ENCODE measurements around the gene IGFLR1.

GRCh38 chr19:35715355-35715809 lies 26.9 kb downstream of the IGFLR1 start:
- TF ChIP-seq CTCF (IDR thresholded peaks at IDR 0.05) (no peak), EZH2phosphoT487 (IDR thresholded peaks at IDR 0.05; ENCODE audit: borderline replicate concordance, low read depth) (no peak), CHD2 (IDR thresholded peaks at IDR 0.05; ENCODE audit: low read length, partially characterized antibody) (no peak)
